Stomach (tissue), 9 donors: Measurements from ENCODE around the gene EXOC4. TPM values are rescaled to one million over a fixed set of nuclear protein-coding genes. Genes with fewer than 3 reads are reported as not detected.

ENCODE experiments used
- DNase-seq, 2 donors: peaks; one replicate each; pipeline versions ENCODE4 v3.0.0 to v3.0.0-alpha.2; 2013 to 2019
- H3K27ac ChIP-seq, 5 donors: fragments of 200-600 bp in 4 of 5; sonication (generic) in 4 of 5; one replicate each; pipeline ENCODE4 v1.5.1; 2013 to 2019; ENCODE audit warnings: mild to moderate bottlenecking in 1 of 5, moderate library complexity in 1 of 5
- H3K27me3 ChIP-seq, 3 donors: fragments of 200-600 bp; sonication (generic); one replicate each; pipeline ENCODE4 v1.5.1; 2017 to 2019; ENCODE audit warnings: mixed run types in 1 of 3
- H3K36me3 ChIP-seq, 4 donors: fragments of 200-600 bp; sonication (generic); 1 replicate in 3 of 4; 2 replicates in 1 of 4; pipeline ENCODE4 v1.5.1; 2016 to 2019
- H3K4me1 ChIP-seq, 4 donors: fragments of 200-600 bp; sonication (generic); one replicate each; pipeline ENCODE4 v1.5.1; 2016 to 2019
- H3K4me3 ChIP-seq, 4 donors: fragments of 200-600 bp; sonication (generic) in 3 of 4; one replicate each; pipeline ENCODE4 v1.5.1; 2016 to 2019; ENCODE audit warnings: mild to moderate bottlenecking in 1 of 4
- H3K9me3 ChIP-seq, 4 donors: fragments of 200-600 bp; sonication (generic); one replicate each; pipeline ENCODE4 v1.5.1; 2016 to 2019
- EP300 ChIP-seq: sonication (generic); formaldehyde crosslinking; IDR thresholded peaks from one replicate; pipeline ENCODE4 v1.6.1; 2017; ENCODE audit warnings: antibody characterized with exemption
- POLR2A ChIP-seq, 4 donors: fragments of 450-650 bp; IDR thresholded peaks; one replicate each; pipeline ENCODE4 v1.6.1; 2016; ENCODE audit warnings: antibody characterized with exemption in 4 of 4, control low read depth in 2 of 4, mild to moderate bottlenecking in 1 of 4, moderate library complexity in 1 of 4
- POLR2AphosphoS5 ChIP-seq, 3 donors: sonication (generic); formaldehyde crosslinking; IDR thresholded peaks; one replicate each; pipeline ENCODE4 v1.6.1; 2016; ENCODE audit warnings: antibody characterized with exemption in 3 of 3
- WGBS, 5 donors: extraction: QIAGEN DNeasy Blood & Tissue Kit in 3 of 5; methylation state at CpG; one replicate each; pipeline versions ENCODE4 v1.1.5 to v1.1.7; 2013 to 2018; 5-methylcytosine and 5-hydroxymethylcytosine counted together
- intact Hi-C: fragments of 100-400 bp; cut with DNase I; formaldehyde crosslinking; loops from one replicate; pipeline ENCODE4 v1.15.1; 2023; ENCODE audit warnings: low total_unique reads
- polyA plus RNA-seq, 3 donors: library from polyadenylated mRNA; stranded (reverse); fragments of 200-250 nt; gene quantifications; one replicate each; pipeline ENCODE4 v1.2.3, GENCODE V29; 2013
- total RNA-seq, 5 donors: library from RNA; depleted of rRNA; stranded (reverse); fragments of >200 nt; gene quantifications; one replicate each; pipeline versions ENCODE4 v1.1.0 to v1.2.3, GENCODE V29; 2014 to 2016
- TF ChIP-seq, protein P1 (sequence below), 7 experiments: fragments of 450-650 bp in 4 of 7; fragments of 200-600 bp in 3 of 7; sonication (generic) in 3 of 7; IDR thresholded peaks; one replicate each; pipeline ENCODE4 v1.5.1; 2016 to 2019; ENCODE audit warnings: antibody characterized with exemption in 7 of 7, control low read depth in 2 of 7, mild to moderate bottlenecking in 1 of 7
- donor health status: healthy with polysubstance abuse.
- donor health status: Bipolar disorder and iron deficiency.
- donor health status: healthy.

EXOC4 gene
- total and polyA plus RNA-seq, 8 donors: 14.1 to 339 (median 61.1) TPM

DNA sequence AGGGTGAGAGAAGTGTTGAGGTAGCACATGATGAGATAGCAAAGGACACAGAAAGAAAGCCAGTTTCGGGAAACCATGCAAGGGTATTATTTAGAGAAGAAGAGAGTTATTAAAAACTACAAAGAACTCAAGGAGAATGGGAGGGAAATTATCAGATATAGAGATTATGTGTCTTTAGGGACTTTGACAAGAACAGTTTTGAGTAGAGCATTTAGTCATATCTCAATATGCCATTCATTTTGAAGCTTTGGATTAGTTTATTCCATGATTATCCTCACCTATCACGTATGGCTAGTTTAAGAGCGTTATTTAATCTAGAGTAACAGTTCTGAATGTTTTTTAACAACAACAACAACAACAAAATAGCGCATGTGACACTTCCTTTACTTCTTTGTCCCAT is 409.4 kb downstream of the EXOC4 start:
- Histone ChIP-seq H3K27ac (no peak overlapping the region), H3K36me3 (peaks cover 0 to 4% (median 0%) of the 10 kb centered on the region in 4 donors), H3K27me3 (no peaks in the 10 kb centered on the region), H3K4me3 (no peak overlapping the region), H3K9me3 (no peaks in the 10 kb centered on the region), H3K4me1 (no peaks in the 10 kb centered on the region)
- DNase-seq: no peak
- intact Hi-C loops: no loop called here
- TF ChIP-seq EP300: no peak
- TF ChIP-seq, protein P1, sequence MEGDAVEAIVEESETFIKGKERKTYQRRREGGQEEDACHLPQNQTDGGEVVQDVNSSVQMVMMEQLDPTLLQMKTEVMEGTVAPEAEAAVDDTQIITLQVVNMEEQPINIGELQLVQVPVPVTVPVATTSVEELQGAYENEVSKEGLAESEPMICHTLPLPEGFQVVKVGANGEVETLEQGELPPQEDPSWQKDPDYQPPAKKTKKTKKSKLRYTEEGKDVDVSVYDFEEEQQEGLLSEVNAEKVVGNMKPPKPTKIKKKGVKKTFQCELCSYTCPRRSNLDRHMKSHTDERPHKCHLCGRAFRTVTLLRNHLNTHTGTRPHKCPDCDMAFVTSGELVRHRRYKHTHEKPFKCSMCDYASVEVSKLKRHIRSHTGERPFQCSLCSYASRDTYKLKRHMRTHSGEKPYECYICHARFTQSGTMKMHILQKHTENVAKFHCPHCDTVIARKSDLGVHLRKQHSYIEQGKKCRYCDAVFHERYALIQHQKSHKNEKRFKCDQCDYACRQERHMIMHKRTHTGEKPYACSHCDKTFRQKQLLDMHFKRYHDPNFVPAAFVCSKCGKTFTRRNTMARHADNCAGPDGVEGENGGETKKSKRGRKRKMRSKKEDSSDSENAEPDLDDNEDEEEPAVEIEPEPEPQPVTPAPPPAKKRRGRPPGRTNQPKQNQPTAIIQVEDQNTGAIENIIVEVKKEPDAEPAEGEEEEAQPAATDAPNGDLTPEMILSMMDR (IDR thresholded peaks at IDR 0.05): no peak
- no peak for TF ChIP-seq POLR2A (IDR thresholded peaks at IDR 0.05)
- 93 to 99% (median 97%) methylated on average over 4 of the region's 4 CpGs for WGBS, 5 donors

DNA sequence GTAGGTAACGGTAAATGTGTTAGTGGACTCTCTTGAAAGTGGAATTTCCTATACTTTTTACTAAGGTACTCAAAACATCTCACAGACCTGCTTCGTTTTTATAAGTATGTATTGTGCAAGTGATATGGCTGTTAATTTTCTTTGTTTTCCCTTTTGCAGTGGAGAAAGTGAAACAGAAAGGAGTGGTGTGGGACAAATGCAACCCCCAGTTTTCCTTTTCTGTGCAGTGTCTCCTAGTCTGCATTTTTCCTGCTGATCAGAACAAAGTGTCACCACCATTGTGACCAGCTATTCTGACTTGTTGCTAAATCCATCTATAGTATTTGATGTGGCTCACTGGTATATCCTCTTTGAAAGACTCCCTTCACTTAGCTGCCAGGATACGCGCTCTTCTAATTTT is 410.0 kb downstream of the EXOC4 start:
- no peaks in the 10 kb centered on the region for H3K9me3 ChIP-seq
- H3K4me3 ChIP-seq: no peak overlapping the region
- no peak overlapping the region for H3K27ac ChIP-seq
- DNase-seq: no peak
- 87 to 93% (median 92%) methylated on average over 4 of the region's 4 CpGs for WGBS, 5 donors
- no peaks in the 10 kb centered on the region for H3K27me3 ChIP-seq
- intact Hi-C loops: no loop called here
- H3K36me3 ChIP-seq: peaks cover 0 to 4% (median 0%) of the 10 kb centered on the region in 4 donors
- no peaks in the 10 kb centered on the region for H3K4me1 ChIP-seq
- TF ChIP-seq POLR2AphosphoS5 (IDR thresholded peaks at IDR 0.05): no peak
- no peak for TF ChIP-seq POLR2A (IDR thresholded peaks at IDR 0.05)
- TF ChIP-seq EP300: no peak
- TF ChIP-seq, protein P1 (IDR thresholded peaks at IDR 0.05): no peak

DNA sequence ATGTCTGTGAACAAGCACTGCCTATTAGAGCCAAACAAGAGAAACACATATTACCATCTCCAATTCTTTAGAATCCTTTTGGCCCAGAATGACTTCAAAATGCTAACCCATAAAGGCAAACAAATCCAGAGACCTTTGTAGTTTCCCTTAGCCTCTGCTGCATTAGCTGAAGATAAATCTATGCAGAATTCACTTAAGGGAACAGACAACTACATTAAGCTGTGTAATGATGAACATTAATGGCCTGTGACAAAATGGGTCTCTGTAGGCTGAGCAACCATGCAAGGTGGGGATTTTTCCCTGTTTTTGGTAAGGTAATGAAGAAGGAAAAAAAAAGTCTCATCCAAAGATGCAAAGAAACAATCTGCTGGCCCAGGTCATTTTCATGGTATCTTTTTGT is 411.6 kb downstream of the EXOC4 start:
- intact Hi-C loops: no loop called here
- Histone ChIP-seq H3K27me3 (no peaks in the 10 kb centered on the region), H3K4me1 (no peaks in the 10 kb centered on the region), H3K36me3 (peaks cover 0 to 4% (median 0%) of the 10 kb centered on the region in 4 donors), H3K4me3 (no peak overlapping the region), H3K27ac (no peak overlapping the region), H3K9me3 (no peaks in the 10 kb centered on the region)
- no peak for DNase-seq
- TF ChIP-seq POLR2A (IDR thresholded peaks at IDR 0.05) (no peak), POLR2AphosphoS5 (IDR thresholded peaks at IDR 0.05) (no peak)
- TF ChIP-seq, protein P1 (IDR thresholded peaks at IDR 0.05): no peak

DNA sequence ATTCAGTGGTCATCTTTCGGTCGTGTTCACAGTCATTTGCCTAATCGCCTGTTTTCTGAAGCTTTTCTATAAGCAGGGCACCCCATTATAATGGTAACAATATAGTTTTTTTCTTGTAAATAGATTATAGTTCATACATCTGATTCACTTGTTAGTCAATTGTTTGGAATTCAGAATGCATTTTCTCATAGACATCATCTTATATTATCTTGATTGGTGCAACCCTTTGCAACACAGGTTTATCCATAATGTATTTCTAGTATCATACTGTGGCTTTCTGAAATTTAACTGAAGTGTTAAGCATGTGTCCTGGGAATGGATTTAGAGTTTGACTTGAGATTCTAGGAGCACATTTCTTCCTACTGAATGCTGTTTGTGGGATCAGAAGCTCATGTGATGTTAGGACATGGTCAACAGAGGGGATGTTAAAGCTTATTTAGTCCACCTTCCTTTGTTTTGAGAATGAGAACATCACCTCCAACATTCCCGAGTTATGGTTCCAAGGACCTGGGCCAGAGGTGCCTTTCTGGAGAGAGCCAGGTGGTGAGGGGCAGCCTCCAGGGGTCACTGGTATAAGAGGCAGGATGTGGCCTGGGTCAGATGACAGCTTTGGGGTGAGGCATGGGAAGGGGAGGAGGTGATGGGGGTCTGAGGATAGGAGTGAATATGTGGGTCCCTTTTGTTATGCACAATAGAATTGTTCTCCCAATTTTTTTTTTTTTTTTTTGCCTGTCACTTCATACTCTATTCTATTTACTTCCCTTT is 415.6 kb downstream of the EXOC4 start:
- H3K9me3 ChIP-seq: no peaks in the 10 kb centered on the region
- peaks cover 0 to 4% (median 0%) of the 10 kb centered on the region in 4 donors for H3K36me3 ChIP-seq
- 96 to 99% (median 98%) methylated on average over 4 of the region's 4 CpGs for WGBS, 5 donors
- no peaks in the 10 kb centered on the region for H3K4me1 ChIP-seq
- DNase-seq: no peak
- H3K27ac ChIP-seq: no peak overlapping the region
- TF ChIP-seq, protein P1 (IDR thresholded peaks at IDR 0.05): no peak
- no peak for TF ChIP-seq EP300
- TF ChIP-seq POLR2A (IDR thresholded peaks at IDR 0.05): no peak
- TF ChIP-seq POLR2AphosphoS5 (IDR thresholded peaks at IDR 0.05): no peak
- no peak overlapping the region for H3K4me3 ChIP-seq
- intact Hi-C loops: no loop called here
- H3K27me3 ChIP-seq: no peaks in the 10 kb centered on the region
